SH-SY5Y (cell line): Measurements from ENCODE around the gene MALRD1.

Experiments used
- GATA2 ChIP-seq: IDR thresholded peaks from 2 replicates; pipeline ENCODE4 v1.6.1; 2011; ENCODE audit warnings: mild to moderate bottlenecking, low read depth, low read length
- GATA3 ChIP-seq: IDR thresholded peaks from 2 replicates; pipeline ENCODE4 v1.6.1; 2011; ENCODE audit warnings: low read depth, mild to moderate bottlenecking, low read length, moderate library complexity

- TF ChIP-seq GATA2: no peak
- TF ChIP-seq GATA3: no peak
Measured at GRCh38 chr10:19493917-19494316, 445.3 kb downstream of the MALRD1 start.
